GM08714 (cell line): ENCODE data around the gene CEP170B.

ENCODE experiments used
- H3K4me3 ChIP-seq: fragments of 200-500 bp; sonication (Bioruptor generic); 2 replicates; pipeline ENCODE4 v1.5.1; 2014; ENCODE audit warnings: mild to moderate bottlenecking, low read length, inconsistent platforms
- ZNF274 ChIP-seq: IDR thresholded peaks from 2 replicates; pipeline ENCODE4 v1.6.1; 2012; ENCODE audit warnings: mild to moderate bottlenecking, low read depth, low read length

The CEP170B gene

DNA sequence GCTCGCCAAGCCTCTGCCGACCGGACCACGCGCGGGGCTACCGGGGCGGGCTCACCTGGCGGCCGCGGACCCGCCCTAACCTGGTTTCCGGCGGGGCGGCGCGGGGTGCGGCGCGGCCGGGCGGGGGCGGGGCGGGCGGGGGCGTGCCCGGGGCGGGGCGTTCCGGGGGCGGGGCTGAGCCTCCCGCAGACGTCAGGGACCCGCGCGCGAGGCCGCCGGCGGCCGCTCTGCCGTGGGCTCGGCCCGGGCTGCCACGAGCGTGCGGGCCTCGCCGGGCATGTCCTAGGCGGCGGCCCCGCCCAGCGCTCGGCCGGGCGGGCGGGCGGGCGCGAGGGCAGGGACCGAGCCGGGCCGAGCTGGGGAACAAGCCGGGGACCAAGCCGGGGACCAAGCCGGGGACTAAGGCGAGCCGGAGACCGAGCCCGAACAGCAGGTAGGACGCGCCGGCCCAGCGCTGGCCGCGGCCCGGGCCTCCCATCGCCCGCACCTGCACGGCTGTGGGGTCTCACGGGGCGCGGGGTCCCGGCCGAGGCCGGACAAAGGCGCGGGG is at the start of gene CEP170B:
TSS of gene CEP170B (plus strand) at position 188 of the 550 bp plus-strand sequence. CDS start 3,183 bp downstream, outside the sequence.
- peak within 1 kb of the TSS; percentile 38 for H3K4me3 ChIP-seq
- no peak for TF ChIP-seq ZNF274

DNA sequence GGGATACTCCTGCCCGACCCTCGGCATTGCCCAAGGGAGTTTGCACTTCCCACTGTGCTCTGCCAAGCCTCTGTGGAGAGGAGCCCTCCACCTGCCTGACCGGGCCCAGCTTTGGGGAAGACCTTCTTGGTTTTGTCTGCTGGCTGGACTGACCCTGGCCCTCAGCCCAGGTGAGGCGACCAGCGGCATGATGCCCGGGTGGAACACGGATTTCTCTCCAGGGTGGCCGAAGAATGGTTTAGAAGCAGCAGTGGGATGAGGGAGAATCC is 48.5 kb upstream of the CEP170B start:
- H3K4me3 ChIP-seq: peak overlapping the region; percentile 88
- no peak for TF ChIP-seq ZNF274

DNA sequence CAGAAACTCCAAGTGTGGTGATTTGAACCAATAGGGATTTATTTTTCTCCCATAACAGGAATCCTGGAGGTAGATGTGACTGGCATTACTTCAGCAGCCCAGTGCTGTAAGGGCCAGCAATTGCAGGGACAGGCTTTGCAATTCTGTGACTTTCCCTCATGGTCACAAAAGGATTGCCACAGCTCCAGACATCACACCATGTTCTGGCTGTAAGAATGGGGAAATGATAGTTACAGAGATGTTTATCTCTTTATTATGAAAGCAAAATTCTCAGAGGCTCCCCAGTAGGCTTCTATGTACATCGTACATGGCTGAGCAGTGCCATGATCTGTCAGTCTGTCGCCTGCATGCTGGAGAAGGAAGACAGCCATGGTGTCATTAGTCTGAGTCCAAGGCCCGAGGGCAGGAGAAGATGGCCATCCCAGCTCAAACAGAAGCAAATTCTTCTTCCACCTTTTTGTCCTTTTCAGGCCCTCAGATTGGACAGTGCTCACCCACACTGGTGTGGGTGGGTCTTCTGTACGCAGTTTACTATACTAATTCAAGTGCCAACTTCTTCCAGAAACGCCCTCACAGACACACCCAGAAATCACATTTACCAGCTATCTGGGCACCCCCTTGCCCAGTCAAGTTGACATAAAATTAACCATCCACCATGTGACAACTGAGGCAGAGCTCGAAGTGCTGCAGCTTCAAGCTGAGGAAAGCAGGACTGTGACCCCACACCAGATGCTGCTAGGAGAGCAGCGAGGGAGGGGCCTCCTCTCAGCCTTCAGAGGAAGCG is 46.9 kb upstream of the CEP170B start:
- TF ChIP-seq ZNF274: no peak
- H3K4me3 ChIP-seq: no peak overlapping the region

DNA sequence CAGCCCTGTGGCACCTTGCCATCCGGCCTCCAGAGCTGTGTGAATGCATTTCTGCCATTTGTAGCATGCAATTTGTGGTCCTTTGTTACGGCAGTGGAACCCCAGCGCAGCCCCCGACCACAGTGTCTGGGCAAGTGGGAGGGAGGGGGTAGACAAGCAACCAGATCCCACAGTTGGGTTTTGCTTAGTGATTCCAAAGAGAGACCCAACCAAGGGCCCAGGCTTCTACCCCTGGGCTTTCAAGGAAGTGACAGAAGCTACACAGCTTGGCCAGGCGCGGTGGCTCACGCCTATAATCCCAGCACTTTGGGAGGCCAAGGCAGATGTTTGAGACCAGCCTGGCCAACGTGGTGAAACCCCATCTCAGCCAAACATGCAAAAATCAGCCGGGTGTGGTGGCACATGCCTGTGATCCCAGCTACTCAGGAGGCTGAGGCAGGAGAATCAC is 46.3 kb upstream of the CEP170B start:
- H3K4me3 ChIP-seq: no peak overlapping the region
- no peak for TF ChIP-seq ZNF274

DNA sequence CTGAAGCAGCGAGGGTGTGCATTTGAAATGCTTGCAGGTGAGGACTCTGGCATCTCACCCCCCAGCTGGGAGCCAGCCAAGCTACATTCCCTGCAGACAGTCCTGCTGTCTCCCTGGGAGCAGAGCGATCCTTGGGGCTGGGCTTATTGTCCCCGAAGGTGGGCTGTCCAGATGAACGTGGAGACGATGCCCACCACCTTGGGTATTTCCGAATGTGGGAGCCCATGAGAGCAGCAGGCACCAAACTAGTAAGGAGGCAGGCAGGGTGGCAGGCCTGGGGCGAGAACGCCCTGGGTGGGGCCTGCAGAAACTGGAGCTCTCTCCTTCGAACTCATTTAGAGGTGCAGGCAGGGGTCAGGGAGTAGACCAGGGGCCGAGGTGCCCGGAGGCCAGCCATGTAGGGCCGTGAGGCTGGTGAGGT is 45.7 kb upstream of the CEP170B start:
- TF ChIP-seq ZNF274: no peak
- H3K4me3 ChIP-seq: no peak overlapping the region

DNA sequence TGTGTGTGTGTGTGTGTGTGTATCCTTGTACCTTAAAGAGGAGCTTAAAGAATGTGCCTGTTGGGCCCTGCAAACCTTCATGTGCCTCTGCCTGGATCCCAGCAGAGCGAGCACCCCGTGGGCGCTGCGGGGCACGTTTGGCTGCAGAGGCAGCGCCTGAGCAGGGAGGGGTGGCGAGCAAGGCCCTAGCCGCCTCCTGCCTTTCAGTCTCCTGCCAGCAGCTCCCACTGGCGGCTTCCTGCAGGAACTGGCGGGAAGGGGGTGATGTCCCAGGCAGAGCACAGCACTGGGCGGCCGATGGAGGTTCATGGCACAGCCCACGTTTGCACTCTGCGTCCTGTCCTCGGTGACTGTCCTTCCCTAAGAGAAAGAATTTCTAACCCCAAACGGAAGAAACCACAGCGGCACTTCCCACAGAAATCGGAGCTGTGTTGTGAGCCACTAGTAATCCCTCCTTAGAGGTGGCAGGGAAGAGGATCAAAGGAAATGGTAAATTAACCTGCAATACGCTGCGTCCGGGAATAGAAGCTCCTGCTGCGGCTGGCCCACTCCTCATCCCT is 44.3 kb upstream of the CEP170B start:
- TF ChIP-seq ZNF274: no peak
- no peak overlapping the region for H3K4me3 ChIP-seq

DNA sequence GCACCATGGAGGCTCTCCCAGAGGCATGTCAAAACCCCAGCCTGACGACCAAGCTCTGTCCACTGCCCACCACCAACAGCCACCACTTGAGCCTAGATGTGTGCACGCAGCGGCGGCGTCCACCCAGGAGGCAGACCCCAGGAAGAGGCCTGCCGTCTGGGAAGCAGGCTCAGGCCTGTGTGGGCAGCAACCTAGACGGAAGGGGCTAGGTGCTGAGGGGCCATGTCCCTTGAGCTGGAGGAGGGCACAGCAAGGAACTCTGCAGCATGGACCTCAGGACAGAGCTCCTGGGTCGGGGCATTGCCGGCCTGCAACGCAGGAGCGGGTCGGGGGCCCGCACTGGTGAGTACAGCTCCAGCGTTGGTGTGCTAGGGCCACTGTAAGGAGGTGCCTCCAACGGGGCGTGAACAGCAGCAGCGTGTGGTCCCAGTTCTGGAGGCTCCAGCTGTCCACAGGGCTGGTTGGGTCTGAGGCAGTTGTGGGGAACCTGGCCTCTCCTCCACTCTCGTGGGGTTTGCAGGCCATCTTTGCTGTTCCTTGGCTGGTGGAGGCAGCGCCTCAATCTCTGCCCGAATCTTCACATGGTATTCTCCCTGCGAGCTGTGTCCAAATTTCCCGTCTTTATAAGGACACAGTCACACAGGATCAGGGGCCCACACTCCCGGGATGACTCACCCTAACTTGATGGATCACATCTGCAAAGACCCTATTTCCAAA is 43.7 kb upstream of the CEP170B start:
- no peak for TF ChIP-seq ZNF274
- H3K4me3 ChIP-seq: no peak overlapping the region

DNA sequence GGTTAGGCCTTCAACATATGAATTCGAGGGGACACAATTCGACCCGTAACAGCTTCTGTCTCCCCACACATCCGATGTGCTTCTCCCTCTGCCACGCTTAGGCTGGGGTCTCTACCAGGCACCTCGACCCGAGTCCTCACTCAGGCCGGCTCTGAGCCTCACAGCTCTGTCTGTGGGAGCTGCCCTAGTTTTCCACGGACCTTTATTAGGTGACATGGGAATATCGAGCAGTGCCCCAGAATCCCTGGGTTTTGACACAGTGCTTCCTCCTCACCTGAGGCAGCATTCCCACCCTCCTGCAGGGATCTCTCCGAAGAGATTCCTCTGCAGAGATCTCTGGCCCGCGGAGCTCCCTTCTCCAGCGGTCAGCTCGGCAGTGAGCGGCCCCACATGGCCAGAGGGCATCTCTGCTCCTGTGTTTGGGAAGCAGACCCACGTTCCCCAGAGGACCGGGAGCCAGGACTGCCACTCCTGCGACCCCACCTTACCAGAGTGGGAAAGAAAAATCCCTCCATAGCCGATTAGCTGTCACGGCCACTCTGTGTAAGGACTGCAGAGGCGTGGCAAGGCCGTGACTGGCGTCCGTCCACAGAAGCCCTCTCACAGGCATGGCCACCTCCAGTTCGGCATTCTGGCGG is 43.0 kb upstream of the CEP170B start:
- no peak overlapping the region for H3K4me3 ChIP-seq
- no peak for TF ChIP-seq ZNF274

DNA sequence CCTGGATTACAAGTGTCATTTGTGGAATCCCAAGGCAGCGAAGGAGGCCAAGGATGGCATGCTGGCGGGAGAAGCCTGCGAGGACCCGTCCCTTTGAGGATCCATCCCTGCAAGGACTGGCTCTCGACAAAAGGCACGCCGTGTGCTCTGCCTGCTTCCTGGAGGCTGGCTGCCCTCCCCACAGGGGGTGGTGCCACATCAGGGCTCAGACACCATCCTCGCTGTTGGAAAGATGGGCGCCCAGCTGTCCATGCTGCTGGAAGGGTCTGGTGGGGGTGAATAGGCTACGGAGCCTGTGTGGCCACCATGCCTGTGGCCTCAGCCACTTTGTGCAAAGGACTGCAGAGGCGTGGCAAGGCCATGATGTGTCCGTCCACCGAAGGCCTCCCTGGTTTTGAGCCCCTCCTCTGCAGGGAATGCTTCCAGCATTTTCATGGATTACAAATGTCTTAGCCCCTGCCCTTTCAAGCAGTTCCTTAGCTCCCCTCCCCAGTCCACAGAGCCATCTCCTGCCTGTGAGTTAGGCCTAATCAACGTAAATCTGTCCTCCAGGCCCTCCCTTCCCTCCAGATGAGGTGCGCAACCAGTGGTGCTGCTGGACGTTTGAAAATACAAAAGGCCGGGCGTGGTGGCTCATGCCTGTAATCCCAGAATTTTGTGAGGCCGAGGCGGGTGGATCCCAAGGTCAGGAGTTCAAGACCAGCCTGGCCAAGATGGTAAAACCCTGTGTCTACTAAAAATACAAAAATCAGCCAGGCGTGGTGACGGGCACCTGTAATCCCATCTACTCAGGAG is 42.0 kb upstream of the CEP170B start:
- no peak overlapping the region for H3K4me3 ChIP-seq
- no peak for TF ChIP-seq ZNF274

DNA sequence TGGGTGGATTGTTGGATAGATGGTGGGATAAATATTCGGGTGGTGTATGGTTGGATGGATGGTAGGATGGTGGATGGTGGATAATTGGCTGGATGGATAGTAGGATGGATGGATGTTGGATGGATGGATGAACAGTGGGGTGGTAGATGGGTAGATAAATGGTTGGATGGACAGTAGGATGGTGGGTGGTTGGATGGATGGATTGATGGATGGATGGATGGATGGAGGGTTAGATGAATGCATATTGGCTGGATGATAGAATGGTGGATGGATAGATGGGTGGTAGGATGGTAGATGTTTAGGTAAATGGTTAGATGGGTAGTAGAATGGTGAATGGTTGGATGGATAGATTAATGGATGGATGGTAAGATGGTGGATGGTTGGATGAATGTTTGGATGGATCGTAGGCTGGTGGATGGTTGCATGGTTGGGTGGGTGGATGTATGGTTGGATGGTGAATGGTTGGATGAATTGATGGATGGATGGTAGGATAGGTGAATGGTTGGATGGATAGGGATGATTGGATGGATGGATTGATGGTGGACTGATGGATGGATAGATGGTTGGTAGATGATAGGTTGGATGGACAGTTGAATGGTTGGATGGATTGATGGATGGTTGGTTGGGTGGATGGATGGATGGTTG is 40.6 kb upstream of the CEP170B start:
- H3K4me3 ChIP-seq: no peak overlapping the region
- no peak for TF ChIP-seq ZNF274

DNA sequence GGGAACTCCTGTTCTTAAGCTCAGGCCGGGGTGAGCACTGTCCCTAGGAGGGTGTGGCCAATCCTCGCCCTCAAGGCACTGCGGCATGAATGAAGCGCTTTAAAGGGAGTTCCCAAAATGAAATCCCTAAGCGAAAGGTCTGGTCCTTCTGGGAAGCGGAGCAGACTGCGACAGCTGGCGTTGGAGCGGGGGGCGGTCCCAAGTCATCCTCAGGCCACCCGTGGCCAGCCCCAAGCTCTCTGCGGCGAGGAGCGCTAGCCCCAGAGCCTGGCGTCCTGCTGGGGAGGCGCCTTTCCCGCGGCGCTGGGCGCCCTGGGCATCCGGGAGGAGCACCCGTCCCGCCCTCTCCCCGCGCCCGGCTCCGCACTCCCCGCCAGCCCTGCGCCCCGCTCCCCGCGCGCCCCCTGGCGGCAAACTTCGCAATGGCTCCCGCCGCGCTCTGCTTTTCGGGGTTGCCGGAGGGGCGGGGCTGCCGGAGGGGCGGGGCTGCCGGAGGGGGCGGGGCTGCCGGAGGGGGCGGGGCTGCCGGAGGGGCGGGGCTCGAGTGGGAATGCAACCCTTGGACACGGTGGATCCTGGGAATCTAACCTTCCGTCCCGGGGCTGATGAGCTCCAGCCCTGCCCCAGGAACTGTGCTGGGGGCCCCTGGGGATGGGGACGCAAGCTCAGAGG is 38.7 kb upstream of the CEP170B start:
- H3K4me3 ChIP-seq: peak overlapping the region; percentile 62; the same call in 1 of the 2 replicates
- TF ChIP-seq ZNF274: no peak

DNA sequence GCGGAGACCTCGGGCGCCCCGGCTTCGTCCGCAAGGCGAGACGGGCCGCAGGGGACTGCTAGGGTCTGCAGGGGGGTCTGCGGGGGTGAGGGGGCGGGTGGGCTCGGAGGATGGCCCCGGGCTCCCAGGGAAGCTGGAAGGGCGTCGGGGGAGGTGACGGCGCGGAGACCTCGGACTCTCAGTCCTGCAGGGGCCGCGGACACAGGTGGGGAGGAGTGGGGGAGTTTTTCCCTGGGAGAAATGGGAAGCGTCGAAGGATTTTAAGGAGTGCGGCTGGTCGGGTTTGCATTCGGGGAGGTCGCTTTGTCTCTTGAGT is 38.2 kb upstream of the CEP170B start:
- no peak for TF ChIP-seq ZNF274

More for the DNA sequence above, 38.2 kb upstream of the CEP170B start:
- H3K4me3 ChIP-seq: no peak overlapping the region
